Central memory CD8-positive, alpha-beta T cell (primary cell): ENCODE results near the gene ABCB8.
A peak's percentile ranks its signal among the peaks of the same experiment; 100 is the strongest.
"Not testable (repeated sequence)": the region's sequence is repeated elsewhere in the genome, so short reads cannot be mapped to it uniquely, and the experiment has no call there.

Experiments used
- ATAC-seq: fragments of 150-1000 bp; cut with Tn5 transposase; replicated peaks from 2 replicates; pipeline ENCODE4 v1.10.0; 2022; ENCODE audit warnings: mild to moderate bottlenecking, moderate FRiP score, moderate number of reproducible peaks; ENCODE audit not compliant: poor library complexity, severe bottlenecking; ENCODE audit errors: extremely low read depth
- DNase-seq, 2 donors: peaks; one replicate each; pipeline ENCODE4 v3.0.0; 2021; ENCODE audit warnings: low spot score in 2 of 2
- H3K27ac Mint-ChIP-seq: one replicate; pipeline ENCODE4 v1.8.0; 2022; ENCODE audit warnings: low read depth, mild to moderate bottlenecking, moderate library complexity, mixed read lengths
- H3K27me3 Mint-ChIP-seq: one replicate; pipeline ENCODE4 v1.8.0; 2022; ENCODE audit warnings: mixed read lengths
- H3K36me3 Mint-ChIP-seq: one replicate; pipeline ENCODE4 v1.8.0; 2022; ENCODE audit warnings: mild to moderate bottlenecking, moderate library complexity, mixed read lengths; ENCODE audit not compliant: insufficient read depth
- H3K4me1 Mint-ChIP-seq: one replicate; pipeline ENCODE4 v1.8.0; 2022; ENCODE audit warnings: mixed read lengths
- H3K4me3 Mint-ChIP-seq: one replicate; pipeline ENCODE4 v1.8.0; 2022; ENCODE audit warnings: mild to moderate bottlenecking, moderate library complexity, mixed read lengths
- H3K9me3 Mint-ChIP-seq: one replicate; pipeline ENCODE4 v1.8.0; 2022; ENCODE audit warnings: mixed read lengths

The ABCB8 gene

GRCh38 chr7:151035026-151035717, 6.9 kb downstream of the ABCB8 start:
- Mint-ChIP-seq H3K36me3 (peaks cover 2% of the 10 kb centered on the region), H3K4me1 (peaks cover 19% of the 10 kb centered on the region), H3K4me3 (no peak overlapping the region), H3K27ac (no peak overlapping the region), H3K27me3 (no peaks in the 10 kb centered on the region), H3K9me3 (no peaks in the 10 kb centered on the region)
- no peak for DNase-seq
- ATAC-seq, result no peak

- Mint-ChIP-seq H3K36me3 (peaks cover 2% of the 10 kb centered on the region), H3K27me3 (no peaks in the 10 kb centered on the region), H3K27ac (no peak overlapping the region), H3K9me3 (no peaks in the 10 kb centered on the region), H3K4me1 (peaks cover 18% of the 10 kb centered on the region), H3K4me3 (no peak overlapping the region)
- DNase-seq (no peak), ATAC-seq (no peak)
Measured at GRCh38 chr7:151035902-151036301, 7.7 kb downstream of the ABCB8 start.

GRCh38 chr7:151038951-151039849, 10.9 kb downstream of the ABCB8 start:
- peaks cover 4% of the 10 kb centered on the region for H3K4me1 Mint-ChIP-seq
- peaks cover 9% of the 10 kb centered on the region for H3K36me3 Mint-ChIP-seq
- ATAC-seq, result peak; percentile 19
- no peaks in the 10 kb centered on the region for H3K27me3 Mint-ChIP-seq
- H3K27ac Mint-ChIP-seq, result peak overlapping the region; percentile 64
- H3K9me3 Mint-ChIP-seq, result no peaks in the 10 kb centered on the region
- H3K4me3 Mint-ChIP-seq, result no peak overlapping the region
- no peak for DNase-seq

GRCh38 chr7:151039850-151040548, 11.7 kb downstream of the ABCB8 start:
- Mint-ChIP-seq H3K27me3 (no peaks in the 10 kb centered on the region), H3K9me3 (no peaks in the 10 kb centered on the region), H3K4me1 (peaks cover 4% of the 10 kb centered on the region), H3K27ac (no peak overlapping the region), H3K4me3 (no peak overlapping the region), H3K36me3 (peaks cover 9% of the 10 kb centered on the region)
- no peak for DNase-seq
- no peak for ATAC-seq

- Mint-ChIP-seq H3K9me3 (no peaks in the 10 kb centered on the region), H3K36me3 (peaks cover 9% of the 10 kb centered on the region), H3K27ac (no peak overlapping the region), H3K27me3 (no peaks in the 10 kb centered on the region), H3K4me1 (peaks cover 4% of the 10 kb centered on the region), H3K4me3 (no peak overlapping the region)
- no peak for ATAC-seq
- no peak for DNase-seq
Measured at GRCh38 chr7:151040616-151041375, 12.5 kb downstream of the ABCB8 start.

- not testable (repeated sequence) for H3K4me3 Mint-ChIP-seq, H3K36me3 Mint-ChIP-seq, H3K4me1 Mint-ChIP-seq, H3K27ac Mint-ChIP-seq, DNase-seq, ATAC-seq, H3K27me3 Mint-ChIP-seq, H3K9me3 Mint-ChIP-seq
Measured at GRCh38 chr7:151043449-151043848, 15.2 kb downstream of the ABCB8 start.

GRCh38 chr7:151043959-151044358, 15.7 kb downstream of the ABCB8 start:
- ATAC-seq (no peak), DNase-seq (no peak)
- peaks cover 4% of the 10 kb centered on the region for H3K4me1 Mint-ChIP-seq
- no peak overlapping the region for H3K27ac Mint-ChIP-seq
- no peaks in the 10 kb centered on the region for H3K9me3 Mint-ChIP-seq
- H3K36me3 Mint-ChIP-seq, result peaks cover 7% of the 10 kb centered on the region
- no peak overlapping the region for H3K4me3 Mint-ChIP-seq
- no peaks in the 10 kb centered on the region for H3K27me3 Mint-ChIP-seq

GRCh38 chr7:151045262-151045661, 17.0 kb downstream of the ABCB8 start:
- H3K36me3 Mint-ChIP-seq, result peaks cover 7% of the 10 kb centered on the region
- DNase-seq (no peak), ATAC-seq (no peak)
- no peak overlapping the region for H3K27ac Mint-ChIP-seq
- no peaks in the 10 kb centered on the region for H3K27me3 Mint-ChIP-seq
- H3K4me3 Mint-ChIP-seq, result no peak overlapping the region
- H3K4me1 Mint-ChIP-seq, result no peaks in the 10 kb centered on the region
- H3K9me3 Mint-ChIP-seq, result no peaks in the 10 kb centered on the region

GRCh38 chr7:151045967-151046366, 17.7 kb downstream of the ABCB8 start:
- H3K4me3 Mint-ChIP-seq, result no peak overlapping the region
- DNase-seq, result no peak
- H3K4me1 Mint-ChIP-seq, result no peaks in the 10 kb centered on the region
- ATAC-seq, result no peak
- H3K36me3 Mint-ChIP-seq, result peaks cover 7% of the 10 kb centered on the region
- no peaks in the 10 kb centered on the region for H3K27me3 Mint-ChIP-seq
- H3K27ac Mint-ChIP-seq, result no peak overlapping the region
- no peaks in the 10 kb centered on the region for H3K9me3 Mint-ChIP-seq

GRCh38 chr7:151046603-151047573, 18.6 kb downstream of the ABCB8 start:
- ATAC-seq (no peak), DNase-seq (no peak)
- H3K27ac Mint-ChIP-seq, result no peak overlapping the region
- no peaks in the 10 kb centered on the region for H3K9me3 Mint-ChIP-seq
- peaks cover 6% of the 10 kb centered on the region for H3K36me3 Mint-ChIP-seq
- no peak overlapping the region for H3K4me3 Mint-ChIP-seq
- H3K4me1 Mint-ChIP-seq, result no peaks in the 10 kb centered on the region
- H3K27me3 Mint-ChIP-seq, result peaks cover 3% of the 10 kb centered on the region

GRCh38 chr7:151047976-151048815, 19.9 kb downstream of the ABCB8 start, which contains the start of gene ASIC3:
Gene ASIC3, plus strand, starts transcription at chr7:151048531. Its CDS starts 355 bp downstream, at chr7:151048886.
- Mint-ChIP-seq H3K36me3 (peaks cover 1% of the 10 kb centered on the region), H3K27me3 (peaks cover 16% of the 10 kb centered on the region), H3K27ac (no peak within 1 kb of the TSS), H3K4me1 (peaks cover 5% of the 10 kb centered on the region), H3K4me3 (no peak within 1 kb of the TSS), H3K9me3 (no peaks in the 10 kb centered on the region)
- DNase-seq (no peak), ATAC-seq (no peak)
